NCI-H2029 treated with DMSO at 0.1 percent for 48 hours (cell line): ENCODE measurements around the gene FYN.

Experiments used
- DNase-seq: peaks from one replicate; lab custom pipeline; 2025; lab: John Stamatoyannopoulos, UW

FYN gene

DNA sequence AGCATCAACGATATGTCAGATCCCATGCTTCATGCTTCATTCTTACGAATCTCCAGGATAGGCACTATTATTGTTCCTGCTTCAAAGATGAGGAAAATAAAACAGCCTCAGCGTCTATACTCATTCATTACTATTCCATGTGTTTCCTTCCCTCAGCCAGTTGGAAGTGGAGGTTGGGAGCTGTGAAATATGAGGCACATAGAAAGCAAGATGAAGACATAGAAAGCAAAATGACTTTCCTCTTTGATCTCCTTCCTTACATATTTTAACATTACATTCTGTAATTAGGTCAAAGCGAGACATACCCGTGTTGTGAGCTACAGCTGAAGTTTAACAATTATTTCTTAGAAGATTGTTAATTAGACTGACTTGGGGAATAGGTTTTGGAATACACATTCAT lies 125.4 kb downstream of the FYN start:
- DNase-seq = no peak

- no peak for DNase-seq
These were observed 125.9 kb downstream of the FYN start for GRCh38 chr6:111747396-111747795.

DNA sequence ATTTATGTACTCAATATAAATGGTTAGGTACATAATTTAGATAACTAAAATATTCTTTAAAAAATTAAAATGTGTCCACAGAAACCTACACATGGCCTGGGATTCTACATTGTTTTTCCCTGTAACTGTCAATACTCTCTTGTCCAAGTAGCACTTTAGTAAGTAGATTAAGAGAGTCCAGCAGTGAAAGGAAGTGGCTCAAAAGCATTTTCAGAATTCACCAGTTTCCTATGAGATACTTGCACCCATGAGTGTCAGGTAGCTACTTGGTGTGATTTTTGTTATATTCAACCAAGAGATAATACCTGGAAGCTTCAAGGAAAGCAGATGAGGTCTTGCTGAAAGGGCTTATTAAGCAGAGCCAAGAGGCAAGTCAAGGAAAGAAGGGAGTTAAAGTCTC lies 126.3 kb downstream of the FYN start:
- DNase-seq = no peak

DNA sequence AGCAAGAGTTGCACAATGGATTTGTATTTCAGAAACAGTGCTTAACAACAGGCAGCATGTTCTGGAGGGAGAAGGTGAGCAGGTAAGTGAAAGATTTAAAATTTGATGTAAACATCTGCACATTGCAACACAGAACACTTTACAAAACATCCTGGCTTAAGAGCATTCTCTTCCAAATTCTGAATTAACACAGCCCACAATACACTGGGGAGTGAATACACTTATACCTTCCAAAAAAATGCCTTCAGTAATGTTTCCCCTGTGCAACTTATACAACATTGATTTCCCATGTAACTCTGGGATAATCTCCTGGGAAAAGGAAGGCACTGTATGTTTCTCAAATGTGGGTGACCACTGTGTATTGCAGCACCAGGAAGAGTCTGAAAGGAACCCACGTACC lies 127.6 kb downstream of the FYN start:
- no peak for DNase-seq

DNA sequence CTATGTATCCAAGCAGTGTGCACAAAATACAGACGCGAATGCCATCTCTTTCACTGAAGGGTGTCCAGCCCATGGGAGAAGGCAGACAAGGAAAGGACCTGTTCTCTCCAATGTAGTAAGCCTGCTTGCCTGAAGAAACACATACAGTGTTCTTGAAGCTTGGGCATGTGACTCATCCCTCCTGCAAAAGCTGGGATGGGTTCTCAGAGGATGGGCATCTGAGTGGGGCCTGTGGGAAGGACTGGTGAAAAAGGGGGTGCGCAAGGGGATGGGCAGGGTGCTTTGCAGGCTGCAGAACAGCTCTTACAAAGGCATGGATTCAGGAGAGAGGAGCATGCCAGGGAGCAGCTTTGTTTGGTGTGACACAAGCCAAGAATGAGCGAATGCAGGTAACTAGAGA lies 128.1 kb downstream of the FYN start:
- DNase-seq = no peak

GRCh38 chr6:111743862-111744692 lies 129.2 kb downstream of the FYN start:
- no peak for DNase-seq

- DNase-seq = no peak
These were observed 129.9 kb downstream of the FYN start for GRCh38 chr6:111743360-111743759.

DNA sequence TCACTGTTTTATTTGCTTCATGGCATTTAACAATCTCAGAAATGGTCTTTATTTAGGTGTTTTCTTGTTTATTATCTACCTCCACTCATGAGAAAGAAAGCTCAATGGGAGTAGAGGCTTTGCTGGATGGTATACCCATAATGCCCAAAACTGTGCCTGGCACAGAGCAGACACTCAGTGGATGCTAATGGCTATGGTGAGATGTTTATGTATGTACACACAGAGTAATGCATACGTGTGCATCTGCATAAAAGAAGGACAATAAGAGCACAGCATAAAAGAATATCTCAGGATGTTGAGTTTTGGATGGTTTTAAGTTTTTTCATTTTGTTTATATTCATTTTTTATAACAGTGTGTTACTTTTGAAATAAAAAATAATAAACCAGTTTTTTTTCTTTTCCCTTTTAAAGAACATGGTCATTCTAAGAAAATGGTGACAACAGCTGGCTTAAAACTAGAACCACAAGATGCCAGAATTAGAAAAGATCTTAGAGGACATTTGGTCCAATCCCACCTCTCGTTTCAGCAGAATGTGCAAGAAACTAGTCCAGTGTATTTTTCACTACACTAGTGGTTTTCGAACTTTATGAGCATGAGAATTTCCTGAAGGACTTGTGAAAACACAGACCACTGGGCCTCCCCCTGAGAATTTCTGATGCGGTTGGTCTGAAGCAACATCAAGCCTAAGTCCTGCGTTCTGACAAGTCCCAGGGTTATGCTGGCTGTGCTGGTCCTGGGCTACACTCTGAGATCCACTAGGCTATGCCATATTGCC lies 131.9 kb downstream of the FYN start:
- DNase-seq = no peak

- DNase-seq = no peak
These were observed 132.7 kb downstream of the FYN start for GRCh38 chr6:111740506-111740905.

DNA sequence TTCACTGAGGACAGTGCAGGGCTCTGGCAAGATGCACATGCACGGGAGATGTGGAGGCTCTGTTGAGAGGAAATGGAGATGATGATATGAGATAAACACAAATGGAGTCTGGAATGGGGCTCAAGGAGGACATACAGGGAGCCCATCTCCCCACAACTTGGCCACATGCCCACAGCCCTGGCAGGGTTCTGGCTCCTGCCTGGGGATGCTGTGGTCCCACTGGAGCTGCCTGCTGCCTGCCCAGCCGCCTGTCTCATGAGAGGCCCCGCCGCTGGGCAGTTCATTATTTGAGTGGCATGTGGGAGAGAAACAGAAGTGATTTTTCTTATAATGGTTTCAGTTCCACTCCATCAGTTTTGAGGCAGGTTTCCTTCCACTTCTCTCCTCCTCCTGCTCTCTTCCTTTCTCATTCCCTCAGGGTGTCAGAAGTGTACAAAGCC lies 134.0 kb downstream of the FYN start:
- DNase-seq = no peak

DNA sequence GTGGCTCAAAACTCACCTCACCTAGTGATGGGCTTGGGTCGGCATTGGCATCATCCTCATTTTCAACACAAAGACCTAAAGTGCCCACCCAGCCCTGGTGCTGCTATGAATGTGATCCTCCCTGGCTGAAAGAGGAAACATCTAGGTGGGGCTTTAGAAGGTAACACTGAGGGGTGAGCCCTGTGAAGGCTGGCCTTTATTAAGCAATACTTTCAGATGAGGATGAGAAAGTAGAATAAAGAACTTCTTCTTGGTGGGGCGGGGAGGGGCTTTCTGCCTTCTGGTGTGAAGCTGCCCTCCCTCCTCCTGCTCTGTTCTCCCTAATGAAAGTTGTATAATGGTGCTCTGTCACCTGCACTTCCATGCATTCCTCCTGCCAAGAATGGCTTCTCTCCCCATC lies 134.6 kb downstream of the FYN start:
- DNase-seq = no peak

- DNase-seq = no peak
These were observed 135.1 kb downstream of the FYN start for GRCh38 chr6:111738156-111738555.

- DNase-seq = peak; percentile 56
These were observed 136.2 kb downstream of the FYN start for GRCh38 chr6:111737065-111737521.

DNA sequence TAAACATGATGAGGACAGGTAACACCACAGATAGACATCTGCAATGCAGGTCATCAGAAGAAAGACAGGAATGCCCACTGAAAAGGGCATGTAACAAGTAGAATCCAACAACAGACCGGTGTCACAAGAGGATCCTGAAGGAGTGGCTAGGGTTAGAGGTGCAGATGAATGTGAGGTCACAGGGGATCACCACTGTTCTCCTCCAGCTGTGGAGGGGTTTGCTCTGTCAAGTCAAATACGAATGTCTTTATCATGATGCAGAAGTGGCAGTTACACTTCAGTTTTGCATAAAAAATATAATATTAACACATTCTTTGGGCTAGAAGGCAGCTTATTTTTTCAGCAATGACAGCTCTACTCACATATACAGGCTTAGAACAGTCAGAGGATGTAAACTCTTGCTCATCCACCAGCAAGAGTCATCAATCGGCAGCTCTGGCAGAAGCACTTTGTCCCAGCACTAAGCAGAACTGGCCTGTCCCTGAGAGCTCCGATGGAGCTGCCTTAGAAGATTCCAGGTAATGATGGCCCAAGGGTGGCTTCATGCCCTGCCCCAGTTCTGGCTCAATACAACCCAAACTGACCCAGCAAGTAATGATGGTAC lies 137.1 kb downstream of the FYN start:
- DNase-seq = no peak

- DNase-seq = no peak
These were observed 138.9 kb downstream of the FYN start for GRCh38 chr6:111734068-111735061.

GRCh38 chr6:111732390-111732789 lies 140.9 kb downstream of the FYN start:
- DNase-seq = no peak

GRCh38 chr6:111731456-111732195 lies 141.6 kb downstream of the FYN start:
- no peak for DNase-seq

DNA sequence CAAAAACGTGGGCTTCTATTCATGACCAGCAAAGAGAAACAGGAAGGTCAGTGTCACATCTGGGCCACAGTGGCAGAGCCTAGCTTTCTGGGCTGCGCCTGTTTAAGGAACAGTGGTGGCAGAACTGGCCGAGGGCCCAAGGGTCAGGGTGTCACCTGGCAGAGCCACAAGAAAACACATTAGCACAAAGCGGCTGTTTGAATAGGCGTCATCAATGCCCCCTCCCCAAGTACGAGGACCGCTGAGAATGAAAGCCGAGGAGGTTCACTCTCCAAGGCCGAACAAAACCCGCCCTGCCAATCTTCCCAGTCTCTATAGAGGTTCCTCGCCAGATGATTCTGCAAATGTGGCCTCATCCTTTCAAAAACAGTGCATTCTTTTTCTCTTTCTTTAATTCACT lies 142.4 kb downstream of the FYN start:
- peak; percentile 43 for DNase-seq

DNA sequence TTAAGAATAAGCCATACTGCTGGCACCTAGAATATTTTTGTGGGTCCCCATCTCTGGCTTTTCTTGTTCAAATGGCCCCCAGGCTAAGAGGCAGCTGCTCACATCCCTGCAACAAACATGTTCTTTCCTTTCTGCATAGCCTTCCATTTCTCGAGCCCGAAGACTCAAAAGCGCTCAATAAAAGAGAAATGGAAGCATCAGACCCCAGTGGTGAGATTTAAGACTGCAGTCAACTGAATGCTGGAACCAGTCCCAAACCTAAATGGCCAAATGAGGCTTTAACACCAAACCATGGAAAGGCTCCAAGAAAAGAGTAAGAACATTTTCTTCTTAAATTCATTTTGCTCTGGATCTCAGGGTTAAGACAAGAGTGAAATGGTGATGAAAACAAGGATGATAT lies 145.4 kb downstream of the FYN start:
- DNase-seq = no peak

DNA sequence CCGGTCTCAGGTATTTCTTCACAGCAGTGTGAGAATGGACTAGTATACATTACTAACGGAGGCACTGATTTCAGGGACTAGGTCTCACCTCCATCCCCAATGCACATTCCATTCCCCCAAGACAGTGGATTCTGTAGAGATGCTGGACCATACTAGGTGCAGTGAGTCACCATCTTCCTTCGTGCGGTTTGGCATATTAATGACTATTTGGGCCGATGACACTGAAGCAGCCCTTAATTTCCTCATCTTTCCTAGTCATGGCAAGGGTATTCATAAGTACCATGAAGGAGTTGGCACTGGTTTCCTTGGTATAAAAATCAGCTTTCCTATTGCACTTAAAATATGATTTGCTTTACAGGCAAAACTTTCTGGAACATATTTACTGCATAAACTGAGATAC lies 146.2 kb downstream of the FYN start:
- no peak for DNase-seq
